HEK293T (cell line): ENCODE results near the gene HMX2.

Experiments
- CTCF ChIA-PET: fragments of 350-600 bp; formaldehyde crosslinking; extraction: SDS; loops from one replicate; lab custom pipeline; 2021; ENCODE audit warnings: antibody characterized with exemption, inconsistent platforms; lab: Yijun Ruan, JAX
- POLR2A ChIA-PET: fragments of 350-600 bp; formaldehyde crosslinking; extraction: SDS; loops from one replicate; lab custom pipeline; 2020; ENCODE audit warnings: antibody characterized with exemption, inconsistent platforms; lab: Yijun Ruan, JAX
- DNase-seq: peaks from one replicate; pipeline ENCODE4 v3.0.0; 2012; ENCODE audit warnings: mixed read lengths; ENCODE audit errors: extremely low spot score
- ARNT ChIP-seq: fragments of 450-650 bp; IDR thresholded peaks from 2 replicates; pipeline ENCODE4 v1.6.1; 2017; ENCODE audit warnings: mild to moderate bottlenecking
- BHLHE40 ChIP-seq: fragments of 450-650 bp; IDR thresholded peaks from 2 replicates; pipeline ENCODE4 v1.6.1; 2016; ENCODE audit warnings: mild to moderate bottlenecking, moderate library complexity, borderline replicate concordance
- CTBP1 ChIP-seq: fragments of 450-650 bp; IDR thresholded peaks from 2 replicates; pipeline ENCODE4 v1.6.1; 2016; ENCODE audit warnings: borderline replicate concordance
- ELF4 ChIP-seq: fragments of 450-650 bp; IDR thresholded peaks from 2 replicates; pipeline ENCODE4 v1.6.1; 2017; ENCODE audit warnings: antibody characterized with exemption
- FOXK2 ChIP-seq: fragments of 450-650 bp; IDR thresholded peaks from 2 replicates; pipeline ENCODE4 v1.6.1; 2016; ENCODE audit warnings: mild to moderate bottlenecking
- FOXM1 ChIP-seq: fragments of 450-650 bp; IDR thresholded peaks from 2 replicates; pipeline ENCODE4 v1.6.1; 2017; ENCODE audit warnings: mild to moderate bottlenecking, borderline replicate concordance
- HDGF ChIP-seq: fragments of 450-650 bp; IDR thresholded peaks from 2 replicates; pipeline ENCODE4 v1.6.1; 2017; ENCODE audit warnings: antibody characterized with exemption, borderline replicate concordance
- L3MBTL2 ChIP-seq: fragments of 450-650 bp; conservative IDR thresholded peaks from 2 replicates; pipeline ENCODE4 v1.6.1; 2016; ENCODE audit warnings: mild to moderate bottlenecking
- LEF1 ChIP-seq: fragments of 450-650 bp; IDR thresholded peaks from 2 replicates; pipeline ENCODE4 v1.6.1; 2017; ENCODE audit warnings: mild to moderate bottlenecking, borderline replicate concordance
- NFRKB ChIP-seq: fragments of 450-650 bp; IDR thresholded peaks from 2 replicates; pipeline ENCODE4 v1.6.1; 2016; ENCODE audit warnings: mild to moderate bottlenecking, moderate library complexity
- SP1 ChIP-seq: fragments of 450-650 bp; IDR thresholded peaks from 2 replicates; pipeline ENCODE4 v1.6.1; 2017
- SUZ12 ChIP-seq: fragments of 450-650 bp; IDR thresholded peaks from 2 replicates; pipeline ENCODE4 v1.6.1; 2016; ENCODE audit warnings: mild to moderate bottlenecking
- TARDBP ChIP-seq: fragments of 450-650 bp; IDR thresholded peaks from 2 replicates; pipeline ENCODE4 v1.6.1; 2016
- ZNF384 ChIP-seq: fragments of 450-650 bp; IDR thresholded peaks from 2 replicates; pipeline ENCODE4 v1.6.1; 2016
- TF ChIP-seq, protein P1 (sequence below): fragments of 450-650 bp; IDR thresholded peaks from 2 replicates; pipeline ENCODE4 v1.6.1; 2016

HMX2 gene

DNA sequence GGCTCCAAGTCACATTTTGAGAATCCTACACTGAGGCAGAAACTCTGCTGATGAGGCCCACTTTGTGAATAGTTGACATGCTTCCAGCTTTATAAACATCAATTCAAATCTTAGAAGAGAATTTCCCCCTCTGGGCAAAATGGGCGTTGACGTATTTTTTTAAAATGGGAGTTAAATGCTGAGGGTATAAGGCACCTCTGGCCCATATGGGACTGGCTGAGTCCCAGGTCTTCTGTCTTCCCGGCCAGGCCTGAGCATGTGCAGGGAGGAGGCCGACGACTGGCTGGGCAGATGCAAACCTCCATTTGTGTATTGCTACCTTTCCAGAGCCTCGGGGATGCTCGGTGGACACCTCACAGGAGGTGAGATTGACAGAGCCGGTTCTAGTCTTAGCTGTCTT lies 44.0 kb downstream of the HMX2 start:
- ChIA-PET CTCF (no interaction called here), POLR2A (interaction anchor here (1.0 kb wide), 1 partner anchor 38 kb away, joined by 3 read pairs; the partner anchor contains the start of gene BUB3)
- TF ChIP-seq ARNT: no peak
- TF ChIP-seq BHLHE40: no peak
- no peak for TF ChIP-seq FOXM1
- TF ChIP-seq LEF1: no peak
- DNase-seq: no peak

DNA sequence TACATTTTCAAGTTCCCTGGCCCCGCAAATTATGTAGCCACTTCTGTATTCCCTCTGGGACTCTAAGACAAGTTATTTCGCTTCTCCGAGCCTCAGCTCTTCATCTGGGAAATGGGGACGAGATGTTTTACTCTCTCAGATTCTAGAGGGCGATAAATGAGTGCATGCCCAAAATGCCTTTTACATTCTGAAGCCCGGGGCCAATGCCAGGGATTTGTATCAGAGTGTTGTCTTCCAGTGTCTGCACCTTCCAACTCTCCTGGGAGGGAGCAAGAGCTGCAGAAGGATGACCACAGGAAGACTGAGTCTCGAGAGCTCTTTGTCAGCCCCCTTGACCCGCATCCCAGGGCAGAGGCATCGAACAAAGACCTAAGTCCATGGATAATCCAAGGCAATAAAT lies 46.1 kb downstream of the HMX2 start:
- no peak for DNase-seq
- TF ChIP-seq, protein P1, sequence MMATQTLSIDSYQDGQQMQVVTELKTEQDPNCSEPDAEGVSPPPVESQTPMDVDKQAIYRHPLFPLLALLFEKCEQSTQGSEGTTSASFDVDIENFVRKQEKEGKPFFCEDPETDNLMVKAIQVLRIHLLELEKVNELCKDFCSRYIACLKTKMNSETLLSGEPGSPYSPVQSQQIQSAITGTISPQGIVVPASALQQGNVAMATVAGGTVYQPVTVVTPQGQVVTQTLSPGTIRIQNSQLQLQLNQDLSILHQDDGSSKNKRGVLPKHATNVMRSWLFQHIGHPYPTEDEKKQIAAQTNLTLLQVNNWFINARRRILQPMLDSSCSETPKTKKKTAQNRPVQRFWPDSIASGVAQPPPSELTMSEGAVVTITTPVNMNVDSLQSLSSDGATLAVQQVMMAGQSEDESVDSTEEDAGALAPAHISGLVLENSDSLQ: no peak
- TF ChIP-seq BHLHE40 (no peak), LEF1 (no peak), SUZ12 (no peak), NFRKB (no peak), CTBP1 (no peak), ARNT (no peak), ZNF384 (no peak), TARDBP (no peak), ELF4 (no peak), FOXK2 (no peak), FOXM1 (no peak), HDGF (no peak), L3MBTL2 (no peak), SP1 (no peak)
- CTCF ChIA-PET: no interaction called here
- POLR2A ChIA-PET: no interaction called here
